HG03039 (cell line): ENCODE data around the gene PCSK1N.
"Not testable (repeated sequence)": the region's sequence is repeated elsewhere in the genome, so short reads cannot be mapped to it uniquely, and the experiment has no call there.

ENCODE experiments used
- ATAC-seq: cut with Tn5 transposase; IDR thresholded peaks from one replicate; pipeline ENCODE4 v1.9.1; 2021; ENCODE audit warnings: mild to moderate bottlenecking, moderate library complexity; ENCODE audit not compliant: unreplicated experiment

PCSK1N gene, protein sequence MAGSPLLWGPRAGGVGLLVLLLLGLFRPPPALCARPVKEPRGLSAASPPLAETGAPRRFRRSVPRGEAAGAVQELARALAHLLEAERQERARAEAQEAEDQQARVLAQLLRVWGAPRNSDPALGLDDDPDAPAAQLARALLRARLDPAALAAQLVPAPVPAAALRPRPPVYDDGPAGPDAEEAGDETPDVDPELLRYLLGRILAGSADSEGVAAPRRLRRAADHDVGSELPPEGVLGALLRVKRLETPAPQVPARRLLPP

DNA sequence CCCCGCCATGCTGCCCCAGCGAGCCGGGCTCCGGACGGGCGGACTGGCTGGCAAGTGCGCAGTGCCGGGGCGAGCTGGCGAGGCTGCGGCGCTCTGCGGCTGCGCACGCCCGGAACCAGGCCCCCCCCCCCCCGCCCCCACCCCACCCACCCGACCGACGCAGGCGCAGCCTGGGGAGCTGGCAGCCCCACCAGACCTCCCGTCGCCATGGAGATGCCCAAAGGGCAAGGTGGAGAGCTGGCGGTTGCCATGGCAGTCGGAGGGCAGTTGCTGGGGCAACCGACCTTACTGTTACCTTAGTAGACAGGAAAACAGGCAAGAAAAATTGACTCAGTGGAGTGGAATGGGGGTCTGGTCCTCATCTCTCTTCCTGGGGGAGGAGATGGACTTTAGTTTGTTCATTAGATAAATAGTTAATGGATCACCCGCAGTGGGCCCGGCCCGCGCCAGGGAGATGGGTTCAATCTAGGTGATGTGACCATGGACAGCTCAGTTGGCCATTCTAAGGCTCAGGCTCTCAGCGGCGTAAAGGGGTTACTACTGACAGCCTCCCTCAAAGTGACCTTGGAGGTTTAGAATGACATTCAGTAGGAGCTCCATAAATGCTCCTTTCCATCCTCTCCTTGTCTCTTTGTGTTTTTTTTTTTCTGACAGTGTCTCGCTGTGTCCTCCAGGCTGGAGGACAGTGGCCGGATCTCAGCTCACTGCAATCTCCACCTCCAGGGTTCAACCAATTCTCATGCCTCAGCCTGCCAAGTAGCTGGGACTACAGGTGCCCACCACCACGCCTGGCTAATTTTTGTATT lies at the start of gene PCSK1N:
Gene PCSK1N (minus strand): TSS at position 87 of the 806 bp plus-strand sequence. CDS start 78 bp downstream, at position 9.
- ATAC-seq, result no peak

DNA sequence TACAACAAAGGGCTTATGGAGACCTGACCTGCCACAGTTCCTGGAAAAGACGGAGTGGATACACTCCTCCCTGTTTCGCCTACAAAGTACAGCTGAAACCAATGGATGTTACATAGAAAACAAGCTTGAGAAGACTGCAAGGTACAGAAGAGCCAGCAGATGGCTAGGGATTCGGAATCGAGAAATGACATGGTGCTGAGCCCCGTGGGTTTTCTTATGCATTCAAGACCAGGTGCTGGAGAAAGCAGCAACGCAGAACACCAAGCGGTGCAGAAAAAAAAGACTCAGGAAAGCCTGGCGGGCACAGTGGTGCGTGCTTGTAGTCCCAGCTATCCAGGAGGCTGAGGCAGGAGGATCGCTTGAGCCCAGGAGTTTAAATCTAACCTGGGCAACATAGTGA lies 48.3 kb upstream of the PCSK1N start:
- ATAC-seq, result no peak

DNA sequence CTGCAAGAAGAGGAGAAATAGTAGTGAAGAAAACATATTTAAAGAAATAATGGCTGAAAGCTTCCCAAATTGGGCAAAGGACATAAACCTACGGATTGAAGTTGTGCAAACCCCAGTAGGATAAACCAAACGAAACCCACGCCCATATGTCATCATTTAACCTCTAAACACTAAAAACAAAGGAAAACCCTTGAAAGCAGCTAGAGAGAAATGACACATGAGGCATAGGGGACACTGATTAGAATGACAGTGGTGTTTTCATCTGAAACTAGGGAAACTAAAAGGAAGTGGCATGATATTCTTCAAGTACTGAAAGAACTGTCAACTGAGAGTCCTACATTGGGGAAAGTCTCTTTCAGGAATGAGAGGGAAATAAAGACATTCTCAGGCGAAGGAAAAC lies 41.5 kb upstream of the PCSK1N start:
- ATAC-seq, result not testable (repeated sequence)

DNA sequence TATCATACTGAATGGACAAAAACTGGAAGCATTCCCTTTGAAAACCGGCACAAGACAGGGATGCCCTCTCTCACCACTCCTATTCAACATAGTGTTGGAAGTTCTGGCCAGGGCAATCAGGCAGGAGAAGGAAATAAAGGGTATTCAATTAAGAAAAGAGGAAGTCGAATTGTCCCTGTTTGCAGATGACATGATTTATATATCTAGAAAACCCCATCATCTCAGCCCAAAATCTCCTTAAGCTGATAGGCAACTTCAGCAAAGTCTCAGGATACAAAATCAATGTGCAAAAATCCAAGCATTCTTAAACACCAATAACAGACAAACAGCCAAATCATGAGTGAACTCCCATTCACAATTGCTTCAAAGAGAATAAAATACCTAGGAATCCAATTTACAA lies 36.6 kb upstream of the PCSK1N start:
- ATAC-seq, result not testable (repeated sequence)

DNA sequence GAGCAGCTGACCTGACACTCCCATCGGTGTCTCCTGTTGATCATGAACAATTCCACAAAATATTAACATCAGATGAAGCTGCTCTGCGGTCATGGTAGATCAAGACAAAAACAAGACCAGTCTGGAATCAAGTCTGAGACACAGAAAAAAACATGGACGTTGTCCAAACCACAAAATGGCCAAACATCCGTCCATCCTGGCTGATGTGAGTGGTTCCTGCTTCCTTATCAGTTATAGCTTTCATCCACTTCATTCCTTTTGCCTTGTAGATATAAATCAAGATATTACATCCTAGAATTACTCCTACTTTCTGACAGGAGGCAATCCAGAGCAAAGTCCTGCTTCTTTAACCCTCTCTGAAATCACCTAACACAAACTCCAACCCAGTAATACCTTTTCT lies 28.8 kb upstream of the PCSK1N start:
- ATAC-seq, result no peak

DNA sequence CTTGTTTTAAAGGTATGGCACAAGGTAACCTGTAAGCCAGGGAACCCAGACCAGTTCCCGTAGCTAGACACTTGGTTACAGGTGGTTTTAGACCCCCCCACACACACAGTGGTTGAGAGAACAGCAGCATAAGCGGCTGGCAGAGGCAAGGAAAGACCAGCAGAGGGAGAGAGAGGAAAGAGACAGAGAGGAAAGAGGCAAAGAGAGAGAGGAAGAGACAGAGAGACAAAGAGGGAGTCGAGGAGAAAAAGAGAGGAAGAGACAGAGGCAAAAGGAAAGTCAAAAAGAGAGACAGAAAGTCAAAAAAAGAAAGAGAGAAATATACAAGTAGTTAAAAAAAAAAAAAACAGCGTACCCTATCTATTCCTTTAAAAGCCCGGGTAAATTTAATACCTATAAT lies 19.5 kb upstream of the PCSK1N start:
- ATAC-seq, result no peak

DNA sequence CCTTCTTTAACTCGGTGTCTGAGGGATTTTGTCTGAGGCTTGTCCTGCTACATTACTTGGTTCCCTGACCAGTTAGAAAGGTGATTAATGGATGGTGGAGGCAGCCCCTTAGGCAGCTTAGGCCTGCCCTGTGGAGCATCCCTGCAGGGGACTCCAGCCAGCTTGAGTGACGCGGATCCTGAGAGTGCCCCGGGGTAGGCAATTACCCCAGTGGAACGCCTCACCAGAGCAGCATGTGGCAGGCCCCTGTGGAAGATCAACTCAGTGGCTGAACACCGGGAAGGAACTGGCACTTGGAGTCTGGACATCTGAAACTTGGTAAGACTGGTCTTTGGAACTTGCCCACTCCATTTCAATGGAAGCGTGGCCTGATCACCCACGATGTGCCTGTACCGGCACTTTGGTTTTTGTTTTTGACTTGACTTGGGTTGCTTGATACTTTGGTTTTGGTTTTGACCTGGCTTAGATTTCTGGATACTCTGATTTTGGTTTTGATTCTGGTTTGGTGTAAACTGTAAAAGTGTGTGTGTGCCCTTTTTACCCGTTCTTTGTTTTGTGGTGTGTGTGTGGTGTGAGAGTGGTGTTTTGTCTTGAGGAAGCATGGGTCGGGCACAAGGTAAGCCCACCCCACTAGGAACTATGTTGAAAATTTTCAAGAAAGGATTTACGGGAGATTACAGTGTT lies 18.9 kb upstream of the PCSK1N start:
- ATAC-seq, result not testable (repeated sequence)

DNA sequence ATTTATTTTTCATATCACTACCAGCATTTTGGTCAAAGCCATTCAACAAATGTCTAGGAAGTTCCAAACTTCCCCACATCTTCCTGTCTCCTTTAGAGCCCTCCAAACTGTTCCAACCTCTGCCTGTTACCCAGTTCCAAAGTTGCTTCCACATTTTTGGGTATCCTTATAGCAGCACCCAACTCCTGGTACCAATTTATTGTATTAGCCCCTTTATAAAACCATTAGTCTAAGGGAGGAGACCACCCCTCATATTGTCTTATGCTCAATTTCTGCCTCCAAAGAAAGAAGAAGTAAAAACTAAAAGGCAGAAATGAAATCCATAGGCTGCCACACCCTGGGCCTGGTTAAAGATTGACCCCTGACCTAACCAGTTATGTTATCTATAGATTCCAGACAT lies 18.1 kb upstream of the PCSK1N start:
- ATAC-seq, result not testable (repeated sequence)

DNA sequence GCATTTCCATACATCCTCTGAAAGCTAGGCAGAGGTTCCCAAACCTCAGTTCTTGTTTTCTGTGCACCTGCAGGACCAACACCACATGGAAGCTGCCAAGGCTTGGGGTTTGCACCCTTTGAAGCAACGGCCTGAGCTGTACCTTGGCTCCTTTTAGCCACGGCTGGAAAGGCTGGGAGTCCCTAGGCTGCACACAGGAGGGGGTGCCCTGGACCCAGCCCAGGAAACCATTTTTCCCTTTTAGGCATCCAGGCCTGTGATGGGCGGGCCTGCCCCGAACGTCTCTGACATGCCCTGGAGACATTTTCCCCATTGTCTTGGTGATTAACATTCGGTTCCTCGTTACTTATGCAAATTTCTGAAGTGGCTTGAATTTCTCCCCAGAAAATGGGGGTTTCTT lies 17.4 kb upstream of the PCSK1N start:
- ATAC-seq, result no peak

DNA sequence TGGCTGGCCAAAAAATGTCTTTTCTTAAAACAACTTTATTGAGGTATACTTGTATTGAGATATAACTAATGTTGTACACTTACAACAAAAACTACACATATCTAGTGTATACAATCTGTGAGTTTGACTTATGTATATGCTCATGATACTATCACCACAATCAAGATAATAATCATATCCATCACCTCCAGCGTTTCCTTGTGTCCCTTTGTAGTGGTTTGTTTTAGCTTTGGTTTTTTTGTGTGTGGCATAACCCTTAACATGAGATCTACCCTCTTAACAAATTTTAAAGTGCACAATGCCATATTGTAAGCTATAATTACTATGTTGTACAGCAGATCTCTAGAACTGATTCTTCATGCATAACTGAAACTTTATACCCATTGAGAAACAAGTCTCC lies 13.4 kb upstream of the PCSK1N start:
- no peak for ATAC-seq

DNA sequence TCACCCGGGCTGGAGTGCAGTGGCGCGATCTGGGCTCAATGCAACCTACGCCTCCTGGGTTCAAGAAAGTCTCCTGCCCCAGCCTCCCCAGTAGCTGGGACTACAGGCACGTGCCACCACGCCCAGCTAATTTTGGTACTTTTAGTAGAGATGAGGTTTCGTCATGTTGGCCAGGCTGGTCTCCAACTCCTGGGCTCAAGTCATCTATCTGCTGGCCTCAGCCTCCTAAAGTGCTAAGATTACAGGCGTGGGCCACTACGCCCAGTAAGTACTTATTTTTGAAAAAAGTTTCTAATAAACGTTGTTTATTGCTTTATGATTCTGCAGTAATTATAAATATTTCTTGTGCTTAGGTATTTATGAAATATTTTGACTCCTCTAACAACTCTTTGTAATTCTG lies 4.3 kb upstream of the PCSK1N start:
- no peak for ATAC-seq

DNA sequence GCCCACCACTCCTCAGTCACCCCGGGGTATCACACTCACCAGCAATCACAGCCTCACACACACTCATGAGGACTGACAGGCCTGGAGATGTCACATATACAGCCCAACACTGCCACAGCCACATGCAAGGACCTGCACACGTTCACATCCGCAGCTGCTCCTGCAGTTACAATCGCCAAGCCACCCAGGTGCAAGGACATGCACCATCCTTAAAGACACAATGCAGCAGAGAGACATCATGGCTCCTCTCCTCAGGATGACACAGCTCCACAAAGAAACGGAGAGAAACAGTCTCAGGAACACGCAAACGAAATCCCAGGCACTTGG lies 1.1 kb downstream of the PCSK1N start:
- ATAC-seq, result no peak

DNA sequence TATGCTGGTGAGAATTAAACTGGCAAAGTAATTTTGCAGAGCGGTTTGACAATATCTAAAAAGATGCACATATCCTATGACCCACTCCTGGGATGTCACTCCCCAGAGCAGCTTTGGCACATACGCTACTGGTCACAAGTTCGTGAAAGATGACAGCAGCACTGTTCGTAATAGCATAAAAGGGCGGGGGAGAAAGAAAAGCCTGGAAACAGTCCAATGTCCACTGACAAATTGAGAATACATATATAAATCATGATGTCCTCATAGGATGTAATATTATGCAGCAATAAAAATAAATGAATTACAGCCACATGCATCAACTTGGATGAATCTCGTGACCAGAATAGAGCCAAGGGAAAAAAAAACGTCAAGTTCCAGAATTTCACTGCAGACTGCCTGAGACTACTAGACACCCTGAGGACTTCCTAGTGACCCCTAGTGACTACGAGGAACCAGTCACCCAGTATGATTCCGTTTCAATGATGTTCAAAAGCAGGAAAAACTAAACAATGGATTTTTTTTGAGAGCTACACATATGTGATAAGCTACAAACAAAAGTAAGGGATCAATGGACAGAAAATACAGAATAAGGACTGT lies 1.8 kb downstream of the PCSK1N start:
- no peak for ATAC-seq

DNA sequence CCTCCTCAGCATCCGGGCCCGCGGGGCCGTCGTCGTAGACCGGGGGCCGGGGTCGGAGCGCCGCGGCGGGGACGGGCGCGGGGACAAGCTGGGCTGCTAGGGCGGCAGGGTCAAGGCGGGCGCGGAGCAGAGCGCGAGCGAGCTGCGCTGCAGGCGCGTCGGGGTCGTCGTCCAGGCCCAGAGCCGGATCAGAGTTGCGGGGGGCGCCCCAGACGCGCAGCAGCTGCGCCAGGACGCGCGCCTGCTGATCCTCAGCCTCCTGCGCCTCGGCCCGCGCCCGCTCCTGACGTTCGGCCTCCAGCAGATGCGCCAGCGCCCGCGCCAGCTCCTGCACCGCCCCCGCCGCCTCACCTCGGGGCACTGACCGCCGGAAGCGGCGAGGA lies 3.5 kb downstream of the PCSK1N start:
- no peak for ATAC-seq

DNA sequence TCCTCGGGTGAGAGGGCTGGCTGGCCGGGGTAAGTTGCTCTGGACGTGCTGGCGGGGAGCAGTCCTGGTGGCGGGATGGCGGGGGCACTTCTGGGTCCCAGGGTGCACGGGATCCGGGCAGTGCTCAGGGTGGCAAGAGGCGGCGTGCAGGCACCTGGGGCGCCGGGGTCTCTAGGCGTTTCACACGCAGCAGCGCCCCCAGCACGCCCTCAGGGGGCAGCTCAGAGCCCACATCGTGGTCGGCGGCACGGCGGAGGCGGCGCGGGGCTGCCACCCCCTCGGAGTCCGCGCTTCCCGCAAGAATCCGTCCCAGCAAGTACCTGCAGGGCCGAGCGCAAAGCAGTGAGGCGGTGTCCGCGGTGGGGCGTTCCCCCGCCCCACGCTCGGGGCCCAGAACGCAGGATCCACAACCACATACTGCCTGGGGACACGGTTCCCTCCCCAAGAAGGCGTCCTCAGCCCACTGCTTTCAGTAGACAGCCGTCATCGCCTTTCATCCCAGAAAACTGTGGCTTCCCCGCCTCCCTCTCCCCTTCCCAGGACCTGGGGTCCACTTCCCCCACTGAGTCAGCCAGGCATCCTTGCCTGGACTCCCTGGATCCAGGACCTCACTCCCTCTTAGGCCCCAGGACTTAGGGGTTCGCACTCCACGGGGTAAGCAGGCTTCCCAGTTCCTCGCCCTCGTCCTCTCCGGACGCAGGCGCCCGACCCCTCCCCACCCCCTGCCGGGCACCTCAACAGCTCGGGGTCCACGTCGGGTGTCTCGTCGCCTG lies 4.1 kb downstream of the PCSK1N start:
- ATAC-seq, result no peak

DNA sequence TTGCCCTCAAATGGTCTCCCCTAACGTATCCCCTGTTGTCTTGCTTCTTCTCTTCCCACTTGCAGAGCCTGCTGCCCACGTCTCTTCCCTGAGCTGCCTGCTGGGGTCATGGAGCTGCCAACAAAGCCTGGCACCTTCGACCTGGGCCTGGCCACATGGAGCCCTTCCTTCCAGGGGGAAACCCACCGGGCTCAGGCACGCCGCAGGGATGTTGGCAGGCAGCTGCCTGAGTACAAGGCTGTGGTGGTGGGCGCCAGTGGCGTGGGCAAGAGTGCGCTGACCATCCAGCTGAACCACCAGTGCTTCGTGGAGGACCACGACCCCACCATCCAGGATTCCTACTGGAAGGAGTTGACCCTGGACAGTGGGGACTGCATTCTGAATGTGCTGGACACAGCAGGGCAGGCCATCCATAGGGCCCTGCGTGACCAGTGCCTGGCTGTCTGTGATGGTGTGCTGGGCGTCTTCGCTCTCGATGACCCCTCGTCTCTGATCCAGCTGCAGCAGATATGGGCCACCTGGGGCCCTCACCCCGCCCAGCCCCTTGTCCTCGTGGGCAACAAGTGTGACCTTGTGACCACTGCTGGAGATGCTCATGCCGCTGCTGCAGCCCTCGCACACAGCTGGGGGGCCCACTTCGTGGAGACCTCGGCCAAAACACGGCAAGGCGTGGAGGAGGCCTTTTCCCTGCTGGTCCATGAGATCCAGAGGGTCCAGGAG lies 6.2 kb downstream of the PCSK1N start:
- no peak for ATAC-seq

DNA sequence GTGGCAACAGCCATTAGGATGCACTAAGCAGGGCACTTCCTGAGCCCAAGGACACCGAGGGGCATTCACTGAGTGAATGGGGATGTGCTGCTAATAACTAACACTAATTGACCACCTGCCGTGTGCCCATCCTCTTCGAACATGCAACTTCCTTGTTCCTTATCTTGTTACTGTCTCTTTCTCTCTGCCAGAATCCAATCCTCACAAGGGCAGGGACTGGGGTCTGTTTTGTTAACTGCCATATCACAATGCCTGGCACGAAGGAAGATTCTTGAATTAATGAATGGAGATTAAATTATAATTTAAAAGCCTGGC lies 7.8 kb downstream of the PCSK1N start:
- ATAC-seq, result no peak

DNA sequence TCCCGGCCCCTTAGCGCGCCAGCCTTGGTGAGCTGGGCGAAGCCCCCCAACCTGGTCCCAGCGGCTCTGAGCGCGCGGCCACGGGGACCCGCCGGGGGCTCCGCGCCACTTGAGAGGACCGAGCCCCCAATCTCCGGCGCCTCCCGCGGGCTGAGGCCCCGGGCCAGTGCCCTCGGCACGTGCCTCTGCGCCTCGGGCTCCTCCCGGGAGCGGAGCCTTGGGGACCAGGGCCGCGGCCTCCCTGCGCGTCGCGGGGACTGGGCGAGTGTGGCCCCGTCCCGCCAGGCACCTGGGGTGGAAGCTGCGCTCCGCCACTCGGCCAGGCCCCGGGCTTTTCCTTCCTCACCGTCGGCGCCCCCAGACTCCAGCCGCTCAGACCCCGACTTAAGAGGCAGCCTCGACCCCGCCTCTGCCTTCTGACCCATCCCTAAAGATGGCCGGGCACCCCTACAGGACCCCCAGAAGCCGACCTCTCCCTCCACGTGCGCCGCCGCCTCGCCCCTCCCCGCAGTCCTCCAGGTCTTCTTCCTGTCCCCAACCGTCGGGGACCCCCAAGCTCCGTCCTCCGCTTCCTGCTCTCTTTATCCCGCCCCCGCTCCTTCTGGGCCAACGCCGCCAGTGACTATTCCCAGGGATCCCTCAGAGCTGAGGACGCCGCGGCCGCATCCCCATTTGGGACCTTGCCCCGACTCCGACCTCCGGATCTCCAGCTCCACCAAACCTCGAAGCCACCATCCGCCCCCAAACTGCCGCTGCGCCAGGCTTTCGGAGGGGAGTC lies 8.3 kb downstream of the PCSK1N start:
- ATAC-seq, result no peak

DNA sequence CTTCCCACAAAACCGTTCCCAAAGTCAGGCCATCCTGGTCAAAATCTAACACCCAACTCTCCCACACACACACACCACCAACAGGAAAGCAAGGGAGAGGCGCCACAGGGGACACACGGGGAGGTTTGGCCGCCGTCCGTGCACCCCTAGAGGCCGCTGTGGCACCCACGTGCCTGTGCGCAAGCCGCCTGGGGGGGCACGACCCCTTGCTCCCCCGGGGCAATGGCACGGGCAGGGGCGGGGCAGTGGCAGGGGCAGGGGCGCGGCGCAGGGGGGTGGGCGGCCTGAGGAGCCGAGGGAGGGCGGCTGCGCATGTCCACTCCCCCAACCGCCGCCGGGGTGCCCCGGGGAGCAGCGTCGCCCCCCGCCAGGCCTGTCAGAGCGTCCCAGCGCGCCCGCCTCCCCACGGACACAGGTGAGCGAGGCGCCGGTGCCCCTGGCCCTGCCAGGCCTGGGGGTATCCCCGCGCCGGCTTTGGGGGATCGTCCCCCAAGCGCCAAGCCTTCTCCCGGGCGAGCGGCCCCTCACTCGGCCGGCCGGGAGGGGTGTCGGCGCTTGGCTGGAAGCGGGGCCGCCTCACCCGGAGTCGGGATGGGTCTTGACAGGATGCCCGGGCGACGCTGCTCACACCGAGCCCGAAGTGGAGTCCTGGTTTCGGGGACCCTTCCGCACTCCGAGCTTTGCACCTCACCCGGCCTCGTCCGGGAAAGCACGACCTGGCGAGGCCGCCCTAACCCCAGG lies 9.1 kb downstream of the PCSK1N start, which contains the start of gene ERAS:
Gene ERAS (plus strand): TSS at position 379 of the 741 bp plus-strand sequence. CDS start 2,611 bp downstream, outside the sequence.
- no peak for ATAC-seq
